CD4-positive, alpha-beta T cell treated with Interleukin-6 for 4 hours (primary cell): ENCODE measurements around the gene ASB13.

Experiments
- DNase-seq: peaks from one replicate; pipeline ENCODE4 v3.0.0-alpha.2; 2020; ENCODE audit warnings: mixed read lengths

ASB13 gene

DNA sequence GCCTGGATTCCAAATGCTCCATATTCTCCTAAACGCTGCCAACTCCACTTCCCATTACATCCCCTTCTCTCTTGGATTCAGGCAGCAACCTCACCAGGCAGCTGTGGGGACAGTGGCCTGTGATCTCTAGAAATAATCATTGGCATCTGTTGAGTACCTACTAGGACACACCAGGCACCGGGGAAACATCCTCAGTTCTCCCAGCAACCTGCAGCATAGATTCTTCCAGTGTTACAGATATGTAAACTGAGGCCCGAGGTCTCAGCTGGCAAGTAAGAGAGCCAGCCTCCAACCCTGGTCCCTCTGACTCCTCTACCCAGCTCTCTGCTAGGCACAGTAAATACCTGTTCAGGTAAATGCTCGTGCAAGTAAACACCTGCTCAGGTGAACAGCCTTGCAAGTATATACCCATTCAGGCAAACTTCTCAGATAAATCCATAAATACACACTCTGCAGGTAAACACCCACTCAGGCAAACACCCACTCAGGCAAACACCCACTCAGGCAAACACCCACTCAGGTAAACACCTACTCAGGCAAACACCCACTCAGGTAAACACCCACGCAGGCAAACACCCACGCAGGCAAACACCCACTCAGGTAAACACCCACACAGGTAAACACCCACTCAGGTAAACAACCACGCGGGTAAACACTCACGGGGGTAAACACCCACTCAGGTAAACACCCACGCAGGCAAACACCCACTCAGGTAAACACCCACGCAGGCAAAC is 18.7 kb downstream of the ASB13 start:
- DNase-seq: no peak

DNA sequence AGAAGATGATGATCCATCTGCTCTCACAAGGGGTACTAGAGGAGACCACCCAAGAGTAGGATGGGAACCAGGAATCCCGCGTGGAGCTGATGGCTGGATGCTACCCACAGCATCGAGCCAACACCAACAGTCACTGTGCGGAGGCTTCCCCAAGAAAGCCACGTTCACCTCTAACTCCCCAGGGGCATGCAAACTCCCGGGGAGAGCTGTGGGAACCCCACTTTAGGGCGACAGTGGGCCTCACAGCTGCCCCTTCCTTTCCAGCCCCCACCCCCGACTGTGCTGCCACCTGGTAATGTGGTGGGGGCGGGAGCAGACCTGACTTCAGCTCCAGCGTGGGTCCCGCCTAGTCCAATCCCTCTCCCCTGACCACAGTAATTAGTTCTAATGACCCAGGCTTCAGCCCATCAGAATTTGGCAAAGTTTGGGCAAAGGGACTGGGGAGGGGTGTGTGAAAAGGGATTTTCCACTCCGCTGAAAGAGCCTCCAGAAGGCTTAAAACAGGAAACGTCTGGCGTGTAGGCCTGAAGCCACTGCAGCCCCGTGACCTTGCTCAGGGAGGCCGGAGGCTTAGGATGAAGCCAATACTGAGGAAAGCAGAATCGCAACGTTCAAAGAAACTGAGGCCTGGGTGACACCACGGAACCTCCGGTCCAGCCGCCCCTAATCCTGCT is 20.3 kb downstream of the ASB13 start:
- DNase-seq: no peak

DNA sequence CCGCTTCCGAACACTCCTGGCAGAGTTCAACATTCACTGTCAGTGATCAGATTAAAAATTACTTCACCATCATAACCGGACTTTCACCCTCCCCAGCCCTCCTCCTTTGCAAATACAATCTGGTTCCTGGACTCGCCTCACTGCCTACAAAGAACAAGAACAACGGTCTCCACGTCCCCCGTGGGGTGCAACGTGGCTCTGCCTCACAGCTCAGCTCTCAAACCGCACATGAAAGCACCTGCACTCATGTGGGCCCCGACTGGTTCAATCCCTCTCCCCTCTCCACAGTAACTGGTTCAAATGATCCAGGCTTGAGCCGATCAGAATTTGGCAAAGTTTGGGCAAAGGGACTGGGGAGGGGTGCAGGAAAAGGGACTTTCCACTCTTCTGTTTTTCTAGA is 21.0 kb downstream of the ASB13 start:
- no peak for DNase-seq

DNA sequence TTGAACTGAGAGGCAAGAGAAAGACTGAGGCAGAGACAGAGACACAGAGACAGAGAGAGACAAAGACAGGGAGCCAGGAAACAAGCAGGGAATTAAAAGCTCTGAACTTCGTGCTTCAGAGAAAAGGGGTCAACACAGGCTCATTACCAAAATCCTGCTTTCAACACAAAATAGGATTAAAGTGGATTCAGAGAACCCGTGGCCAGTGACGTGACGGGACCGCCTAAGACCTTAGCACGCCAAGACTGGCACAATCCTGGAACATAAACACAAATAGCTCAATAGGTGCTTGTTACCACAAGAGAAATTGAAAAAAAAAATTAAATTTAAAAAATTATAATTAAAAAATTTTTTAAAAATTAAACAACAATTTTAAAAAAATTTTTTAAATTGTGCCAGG is 21.5 kb downstream of the ASB13 start:
- DNase-seq: no peak

DNA sequence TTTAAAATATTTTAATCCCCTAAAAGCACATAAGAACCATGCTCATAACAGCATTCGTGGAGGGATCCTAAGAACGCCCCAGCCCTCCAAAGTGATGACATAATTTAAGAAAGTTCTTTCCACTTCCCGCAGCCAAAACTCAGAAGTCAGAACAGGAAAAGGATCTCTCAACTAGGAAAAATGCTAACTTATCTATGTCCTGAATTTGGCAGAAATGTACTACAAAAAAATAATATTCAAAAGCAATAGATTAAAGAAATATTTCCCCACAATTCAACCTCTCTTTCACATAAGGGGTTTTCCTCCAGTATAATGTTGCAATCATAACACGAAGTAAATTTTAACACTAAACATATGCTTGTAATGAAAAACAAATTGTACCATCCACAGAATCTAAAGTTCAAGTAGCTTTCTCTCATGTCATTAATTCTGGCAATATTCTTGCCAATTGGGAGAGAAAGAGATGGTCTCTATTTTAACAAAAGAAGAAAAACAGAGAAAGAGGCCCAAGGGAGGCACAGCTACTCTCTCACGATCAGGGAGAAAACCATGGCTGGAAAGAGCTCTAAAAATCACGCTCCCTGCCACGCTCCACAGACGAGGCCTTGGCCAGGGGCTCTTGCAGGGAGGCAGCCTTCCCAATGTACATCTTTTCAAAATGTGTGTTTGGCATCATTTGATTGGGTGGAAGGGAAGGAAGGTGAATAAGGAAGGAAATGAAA is 22.9 kb downstream of the ASB13 start:
- DNase-seq: no peak

DNA sequence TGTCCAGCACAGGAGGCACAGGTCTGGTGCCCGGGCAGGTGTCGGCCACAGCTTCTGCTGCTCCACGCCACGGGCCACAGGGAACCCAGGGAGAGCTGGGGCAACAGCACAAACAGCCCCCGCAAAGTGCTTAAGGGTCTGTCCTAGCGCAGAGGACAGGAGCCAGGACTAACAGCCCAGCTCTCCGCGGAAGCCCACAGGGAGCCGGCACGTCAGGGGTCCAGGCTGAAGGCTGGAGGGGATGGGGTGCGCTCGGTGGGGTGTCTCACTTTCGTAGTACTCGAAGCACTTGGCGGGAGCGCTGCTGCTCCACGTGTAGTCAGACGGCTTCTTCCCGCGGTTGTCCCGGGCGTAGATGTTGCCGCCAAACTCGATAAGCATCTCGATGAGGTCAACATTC is 24.9 kb downstream of the ASB13 start:
- no peak for DNase-seq

DNA sequence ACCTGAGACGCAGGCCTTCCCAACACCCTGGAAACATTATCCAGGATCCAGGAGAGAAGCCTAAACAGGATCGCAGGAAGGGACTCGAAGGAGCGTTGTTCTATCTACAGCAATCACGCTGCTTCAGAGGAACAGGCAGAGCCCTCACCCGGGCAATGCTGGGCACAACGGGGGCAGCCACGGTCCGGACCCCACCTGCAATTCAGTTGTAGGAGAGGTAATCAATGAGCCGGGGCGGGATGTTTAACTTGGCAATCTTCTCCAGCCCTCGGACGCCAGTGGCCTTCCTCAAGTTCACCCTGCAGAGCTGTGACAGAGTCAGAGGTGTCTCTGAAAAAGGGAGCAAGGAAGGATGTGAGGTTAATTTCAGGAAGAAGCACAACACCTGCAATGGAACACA is 25.9 kb downstream of the ASB13 start:
- DNase-seq: no peak

DNA sequence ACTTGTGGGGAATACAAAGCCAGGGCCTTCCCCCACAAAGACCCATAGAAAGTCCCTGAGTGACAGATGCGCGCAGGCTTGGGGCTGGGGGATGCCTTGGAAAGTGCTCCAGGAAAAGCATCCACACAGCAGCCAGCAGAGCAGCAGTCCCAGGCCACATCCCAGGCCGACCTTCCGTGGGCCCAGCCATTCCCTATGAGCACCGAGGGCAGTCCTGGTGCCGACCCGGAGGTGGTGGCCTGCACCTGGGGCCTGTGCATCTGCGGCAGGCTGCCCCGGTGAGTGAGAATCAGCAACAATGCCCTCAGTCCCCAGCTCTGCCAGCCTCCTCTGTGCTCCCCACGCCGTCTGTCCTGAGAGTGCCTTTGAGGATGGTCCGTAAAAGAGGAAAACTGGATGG is 26.4 kb downstream of the ASB13 start:
- DNase-seq: no peak

DNA sequence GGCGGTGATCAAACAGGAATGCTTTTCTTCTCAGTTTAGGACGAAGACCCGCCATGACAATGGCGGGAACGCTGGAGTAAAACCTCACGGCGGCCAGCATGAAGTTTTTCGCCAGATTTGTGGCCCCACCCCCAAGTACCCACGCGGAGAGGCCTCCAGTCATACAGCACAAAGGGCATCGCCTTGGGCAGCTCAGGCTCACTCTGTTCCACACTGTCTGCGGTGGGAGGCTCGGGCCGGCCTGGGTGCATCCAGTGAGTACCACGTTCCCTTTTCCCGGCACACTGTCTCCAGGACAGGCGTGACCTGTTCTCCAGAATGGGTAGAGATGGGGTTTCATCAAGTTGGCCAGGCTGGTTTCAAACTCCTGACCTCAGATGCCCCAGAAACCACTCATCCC is 27.3 kb downstream of the ASB13 start:
- no peak for DNase-seq

DNA sequence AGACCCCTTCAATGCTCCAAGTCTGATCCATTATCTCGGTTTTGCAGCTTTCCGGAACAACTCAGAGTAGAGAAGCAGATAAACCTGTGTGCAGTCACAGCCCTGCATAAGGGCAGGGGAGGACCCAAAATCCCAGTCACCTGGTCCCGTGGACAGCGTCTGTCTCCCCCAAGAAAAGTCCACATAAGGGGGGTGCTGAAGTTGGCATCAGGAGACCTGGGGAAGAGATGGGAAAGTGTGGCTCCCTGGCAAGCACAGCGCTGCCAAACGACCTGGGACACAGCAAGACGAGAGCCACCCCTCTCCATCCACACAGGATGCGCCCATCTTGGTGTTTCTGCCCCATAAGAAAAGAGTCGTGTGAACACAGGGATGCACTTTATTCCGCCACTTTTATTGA is 27.9 kb downstream of the ASB13 start:
- DNase-seq: no peak

DNA sequence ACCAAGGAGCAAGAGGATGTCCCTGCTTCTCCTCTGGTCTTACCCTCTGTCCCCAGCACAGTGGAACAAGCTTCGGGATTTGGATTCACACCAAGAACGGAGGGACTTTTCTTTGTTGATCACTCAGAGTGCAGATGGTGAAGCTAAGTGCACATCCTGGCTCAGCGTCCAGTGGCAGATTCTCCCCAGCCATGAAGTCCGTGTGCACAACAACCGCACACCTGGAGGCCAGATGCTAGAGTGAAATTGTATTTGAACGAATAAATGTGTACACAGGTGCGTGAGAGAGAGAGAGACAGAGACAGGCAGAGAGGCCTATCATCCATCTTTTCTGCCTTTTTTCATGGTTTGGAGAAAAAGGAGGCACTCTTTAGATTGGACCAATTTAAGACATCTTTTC is 31.5 kb downstream of the ASB13 start:
- no peak for DNase-seq

DNA sequence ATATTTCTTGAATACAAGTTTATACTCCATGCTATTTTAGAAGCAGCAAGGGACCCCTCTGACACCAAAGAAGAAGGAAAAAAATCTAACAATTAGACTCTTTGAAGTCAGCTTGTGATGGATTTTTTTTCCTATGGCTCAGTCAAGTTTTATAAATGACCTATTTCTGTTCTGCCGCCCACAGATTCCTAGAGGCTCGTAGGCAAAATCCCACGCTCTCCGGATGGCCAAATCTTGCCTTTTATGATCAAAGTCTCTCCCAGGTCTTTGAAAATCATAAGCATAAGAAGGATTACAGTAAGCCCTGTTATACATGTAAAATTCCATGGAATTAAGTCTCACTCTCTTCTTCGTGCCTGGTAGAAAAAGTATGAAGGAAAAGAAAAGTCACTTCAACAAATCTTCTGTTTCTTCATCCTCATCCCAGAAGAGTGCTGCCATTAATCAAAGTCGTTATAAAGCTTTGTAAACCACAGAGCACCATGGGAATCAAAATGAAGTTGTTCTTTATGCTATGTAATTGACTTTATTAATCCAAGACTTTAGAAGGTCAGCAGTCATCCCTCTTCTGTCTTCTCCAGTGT is 33.1 kb downstream of the ASB13 start:
- DNase-seq: no peak

DNA sequence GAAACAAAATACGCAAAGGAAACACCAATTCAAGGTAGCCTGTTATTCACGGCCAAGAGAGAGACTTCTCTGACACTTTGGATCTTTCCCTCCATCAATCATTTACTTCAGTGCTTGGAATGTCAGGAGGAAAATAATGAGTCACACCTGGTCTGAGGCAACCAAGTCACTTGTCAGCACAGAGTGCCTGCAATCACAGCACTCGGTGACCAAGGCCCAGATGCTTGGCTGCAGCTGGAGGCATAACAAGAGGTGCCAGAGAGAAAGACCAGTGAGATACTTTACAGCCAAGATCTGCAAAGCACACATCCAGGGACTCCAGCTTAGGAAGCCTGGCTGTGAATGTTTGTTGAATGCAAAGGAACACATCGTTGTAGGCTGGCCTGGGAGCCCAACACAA is 33.9 kb downstream of the ASB13 start:
- no peak for DNase-seq

DNA sequence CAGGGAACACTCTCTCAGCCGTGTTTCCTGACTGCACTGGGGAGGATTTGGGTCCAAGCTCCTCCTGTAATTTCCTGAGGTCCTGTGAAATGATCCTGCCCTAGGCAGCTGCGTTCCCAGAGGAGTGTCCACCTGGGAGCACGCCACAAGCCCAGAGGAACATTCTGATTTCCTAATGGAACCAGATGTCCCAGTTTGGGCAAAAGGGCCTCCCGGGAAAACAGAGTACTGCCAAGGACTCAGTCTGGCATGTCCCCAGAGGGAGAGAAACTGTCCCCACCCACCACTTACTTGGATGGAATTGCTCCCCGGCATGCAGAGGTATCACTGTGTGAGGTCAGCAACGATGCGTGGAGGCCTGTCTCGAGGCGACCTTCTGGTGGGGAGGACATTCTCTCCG is 34.5 kb downstream of the ASB13 start:
- DNase-seq: no peak

DNA sequence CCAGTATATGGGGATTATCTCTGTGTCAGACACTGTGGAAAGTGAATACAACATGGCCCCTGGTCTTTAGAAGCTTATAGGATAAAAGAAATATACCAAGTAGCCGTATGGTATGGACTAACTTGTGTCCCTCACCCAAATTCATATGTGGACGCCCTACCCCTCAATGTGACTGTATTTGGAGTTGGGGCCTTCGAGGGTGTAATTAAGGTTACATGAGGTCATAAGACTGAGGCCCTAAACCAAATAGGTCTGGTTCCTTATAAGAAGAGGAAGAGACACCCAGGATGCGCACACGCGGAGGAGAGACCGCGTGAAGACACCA is 36.3 kb downstream of the ASB13 start:
- no peak for DNase-seq

DNA sequence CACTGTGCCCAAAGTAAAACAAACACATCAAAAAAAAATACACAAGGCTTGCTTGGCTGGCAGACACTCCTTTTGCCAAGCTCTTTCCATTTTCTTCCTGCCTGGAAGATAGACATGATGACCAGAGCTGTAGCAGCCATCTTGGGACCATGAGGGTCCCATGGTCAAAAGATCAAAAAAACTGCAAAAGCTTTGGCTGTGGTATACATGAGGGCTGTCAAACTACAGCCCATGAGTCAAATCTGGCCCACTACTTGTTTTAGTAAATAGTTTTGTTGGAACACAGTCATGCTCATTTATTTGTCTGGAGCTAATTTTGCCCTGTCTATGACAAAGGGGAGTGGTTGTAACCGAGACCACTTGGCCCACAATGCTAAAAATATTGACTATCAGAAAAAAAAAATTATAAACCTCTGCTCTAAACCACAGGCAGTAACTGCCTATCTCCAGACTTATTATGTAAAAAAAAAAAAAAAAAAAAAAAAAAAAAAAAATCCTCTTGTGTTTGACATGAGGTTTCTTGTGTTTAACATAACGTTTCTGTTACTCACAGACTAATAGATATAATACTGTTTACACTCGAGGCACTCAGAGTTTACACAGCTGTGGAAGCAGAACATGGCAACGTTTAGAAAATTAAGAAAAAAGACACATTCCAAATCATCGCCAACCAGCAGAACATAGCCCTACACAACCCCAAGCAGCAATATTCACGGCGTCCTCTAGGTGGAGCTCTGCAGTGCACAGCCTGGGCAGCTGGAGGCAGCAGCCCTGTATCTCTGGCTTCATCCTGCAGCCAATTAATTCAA is 36.9 kb downstream of the ASB13 start:
- DNase-seq: peak; percentile 86

DNA sequence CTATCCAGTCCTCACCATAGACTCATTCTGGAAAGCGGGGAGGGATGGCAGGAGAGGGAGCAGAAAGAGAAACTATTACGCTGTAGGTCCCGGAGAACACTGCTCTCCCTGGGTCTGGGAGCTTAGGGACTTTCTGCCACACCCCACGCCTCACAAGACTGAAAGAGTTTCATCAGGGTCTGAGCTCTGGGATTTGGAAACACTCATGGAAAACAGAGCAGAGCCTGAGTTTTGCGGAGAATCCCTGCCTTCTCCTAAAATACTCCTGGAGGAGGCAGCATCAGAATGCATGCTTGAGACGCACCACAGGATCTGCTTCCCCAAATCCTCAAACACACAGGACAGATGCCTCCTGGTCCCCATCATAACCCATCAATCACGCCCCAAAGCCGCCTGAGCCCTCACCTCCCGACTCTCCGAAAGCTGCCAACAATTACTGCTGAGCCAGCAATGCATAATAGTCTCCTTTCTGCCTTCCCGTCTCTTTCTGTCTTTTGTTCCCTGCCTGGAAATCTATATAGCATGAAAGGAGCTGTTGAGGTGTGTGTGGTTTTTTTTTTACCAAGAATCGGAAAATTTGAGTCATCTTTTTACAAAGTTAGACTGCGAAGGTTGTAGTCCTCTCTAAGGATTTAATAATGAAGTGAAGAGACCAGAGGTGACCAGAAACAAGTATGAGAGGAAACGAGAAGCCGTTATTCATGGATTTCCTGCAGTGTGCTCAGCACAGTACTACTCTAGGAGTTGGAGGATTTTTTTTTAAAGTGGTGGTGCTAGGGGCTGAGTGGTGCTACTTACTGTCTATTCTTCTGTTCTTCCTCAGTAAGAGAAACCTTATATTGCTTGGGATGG is 37.7 kb downstream of the ASB13 start:
- peak; percentile 10 for DNase-seq

DNA sequence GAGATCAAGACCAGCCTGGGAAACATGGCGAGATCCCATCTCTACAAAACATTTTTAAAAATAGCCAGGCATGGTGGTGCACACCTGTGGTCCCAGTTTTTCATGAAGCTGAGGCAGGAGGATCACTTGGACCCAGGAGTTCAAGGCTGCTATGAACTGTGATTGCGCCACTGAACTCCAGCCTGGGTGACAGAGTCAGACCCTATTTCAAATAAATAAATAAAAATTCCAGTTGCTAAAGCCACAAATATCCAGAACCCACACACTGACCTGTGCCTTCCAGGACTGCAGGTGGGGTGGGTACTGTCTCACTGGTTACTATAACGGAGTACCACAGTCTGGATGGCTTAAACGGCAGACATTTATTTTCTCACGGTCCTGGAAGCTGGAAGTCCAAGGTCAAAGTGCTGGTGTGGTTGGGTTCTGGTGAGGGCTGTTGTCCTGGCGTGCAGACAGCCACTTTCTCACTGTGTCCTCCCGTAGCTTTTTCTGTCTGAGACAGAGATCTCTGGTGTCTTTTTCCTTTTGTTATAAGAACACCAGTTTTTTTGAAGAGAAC is 38.8 kb downstream of the ASB13 start:
- DNase-seq: no peak

DNA sequence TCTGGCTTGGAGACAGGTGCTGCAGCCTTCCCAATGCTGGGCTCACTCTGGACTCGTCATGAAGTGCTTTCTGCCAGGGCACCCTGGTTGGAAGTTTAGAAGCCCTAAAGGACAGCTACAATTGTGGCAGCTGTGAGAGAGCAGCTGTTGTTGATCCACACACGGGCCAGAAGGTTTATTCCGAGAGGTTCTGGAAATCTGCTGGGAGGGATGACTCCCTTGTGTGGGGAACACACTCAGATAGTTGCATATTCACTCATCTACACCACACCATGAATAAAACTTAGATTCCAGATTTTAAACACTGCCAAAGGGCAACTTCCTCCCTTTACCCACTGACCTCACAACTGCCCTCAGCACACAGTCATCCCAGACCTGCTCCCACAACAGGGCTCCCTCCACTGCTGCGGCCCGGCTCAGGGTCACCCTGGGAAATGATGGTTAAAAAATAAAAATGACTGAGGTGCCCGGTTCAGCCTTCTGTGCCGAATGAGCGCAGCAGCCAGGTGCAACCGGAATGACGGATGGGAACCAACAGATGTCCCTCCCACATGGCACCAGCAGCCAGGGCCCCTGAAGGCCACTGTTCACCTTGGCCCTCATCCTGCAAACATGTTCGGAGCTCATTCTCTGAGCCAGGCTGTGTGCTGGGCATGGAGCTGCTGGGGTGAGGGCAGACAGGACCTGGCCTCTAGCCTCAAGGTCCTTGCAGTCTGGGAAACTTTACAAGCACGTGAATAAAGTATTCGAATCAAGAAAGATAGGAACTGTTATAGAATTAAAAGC is 40.2 kb downstream of the ASB13 start:
- no peak for DNase-seq

DNA sequence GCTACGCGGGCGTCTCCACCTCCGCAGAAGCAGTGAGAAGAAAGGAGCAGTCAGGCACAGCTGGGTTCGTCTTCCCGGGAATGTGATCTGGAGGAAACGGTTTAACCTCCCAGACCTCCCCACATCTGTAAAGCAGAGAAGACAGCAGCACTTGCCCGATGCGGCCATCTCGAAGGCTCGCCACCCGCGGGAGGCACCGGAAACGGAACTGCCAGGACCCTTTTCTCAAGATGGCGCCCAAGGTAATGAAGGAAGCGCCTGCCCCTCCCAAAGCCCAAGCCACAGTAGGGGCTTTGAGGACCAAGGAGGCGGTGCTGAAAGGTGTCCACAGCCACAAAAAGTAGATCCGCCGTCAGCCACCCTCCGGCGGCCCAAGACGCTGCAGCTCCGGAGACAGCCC is 41.7 kb downstream of the ASB13 start:
- no peak for DNase-seq
